Measurements from ENCODE around the gene TTC33. TPM values are rescaled to one million over a fixed set of nuclear protein-coding genes. Genes with fewer than 3 reads are reported as not detected.

TTC33 gene
- polyA plus RNA-seq, 1 of the 3 experiments (the other 2 are of a cell fraction) = 2.2 TPM

DNA sequence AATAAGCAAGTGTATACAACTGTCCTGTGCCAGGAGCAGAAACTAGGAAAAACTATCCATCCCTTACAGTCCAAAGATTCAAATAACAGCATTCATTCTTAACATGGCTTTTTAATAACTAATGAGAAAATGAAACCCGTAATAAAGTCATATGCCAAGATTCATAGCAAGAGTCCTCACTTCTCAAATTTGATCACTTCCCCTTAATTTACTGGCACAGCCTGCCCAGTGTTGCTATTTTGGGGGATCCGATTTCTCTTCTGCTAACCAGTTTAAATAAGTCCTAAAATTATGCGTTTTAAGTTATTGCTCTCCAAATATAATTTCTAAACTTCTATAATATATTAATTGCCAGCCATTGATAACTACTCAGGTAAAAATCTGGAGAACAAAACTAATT is 253.0 kb downstream of the TTC33 start:
- Histone ChIP-seq H4K20me1 (ENCODE audit: insufficient read depth) (no peaks in the 10 kb centered on the region), H3K9me3 (no peaks in the 10 kb centered on the region)
- POLR2A ChIA-PET = no interaction called here

DNA sequence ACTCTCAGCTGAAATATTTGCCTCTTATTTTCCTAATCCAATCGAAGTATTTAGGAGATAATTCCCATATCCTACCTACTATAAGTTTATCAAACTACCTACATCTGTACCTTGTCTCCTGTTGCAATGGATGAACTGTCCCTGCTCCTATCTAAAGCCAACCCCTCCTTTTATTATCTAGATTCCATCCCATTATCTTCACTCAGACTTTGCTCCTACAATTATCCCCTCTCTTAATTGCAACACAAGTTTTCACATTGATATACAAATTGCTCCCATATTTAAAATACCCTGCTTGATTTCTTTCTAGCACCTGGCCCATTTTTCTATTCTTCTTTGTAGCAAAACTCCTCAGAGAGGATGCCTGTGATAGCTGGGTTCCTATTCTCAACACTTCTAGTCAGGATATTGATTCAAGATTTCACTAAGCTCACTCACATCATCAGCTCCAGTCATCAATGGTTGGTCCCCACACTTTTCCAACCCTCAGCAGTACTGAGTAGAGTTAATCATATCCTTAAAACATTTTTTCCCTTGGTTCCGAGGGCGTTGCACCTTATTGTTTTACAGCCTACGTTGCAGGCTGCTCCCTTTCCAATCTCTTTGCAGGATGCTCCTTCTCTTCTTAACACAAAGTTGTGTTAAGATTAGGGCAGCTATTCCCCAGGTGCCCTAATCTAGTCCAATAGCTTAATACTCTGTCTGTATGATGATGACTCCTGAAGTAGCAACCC is 253.9 kb downstream of the TTC33 start:
- H2AFZ ChIP-seq (ENCODE audit: low read depth) = no peak overlapping the region
- CTCF ChIA-PET = no interaction called here

More for the DNA sequence above, 253.0 kb downstream of the TTC33 start:
- WGBS (ENCODE audit: low lambda C conversion rate) = 19% methylated on average over 3 of the region's 3 CpGs
- Histone ChIP-seq H3K36me3 (replicated peaks in 1 of 2; ENCODE audit: control insufficient read depth in 1 of 2, insufficient read depth in 2 of 2, low read length in 1 of 2) (no peaks in the 10 kb centered on the region), H3F3A (replicated peaks; ENCODE audit: insufficient read depth) (no peaks in the 10 kb centered on the region), H3K4me1 (ENCODE audit: control insufficient read depth in 1 of 2, insufficient read depth in 2 of 2, low read depth in 1 of 2, low read length in 1 of 2) (no peaks in the 10 kb centered on the region), H3K4me2 (no peak overlapping the region), H3K79me2 (ENCODE audit: insufficient read depth) (no peaks in the 10 kb centered on the region), H3K27me3 (ENCODE audit: insufficient read depth) (peaks cover under 1% of the 10 kb centered on the region; the same call in 1 of the 2 replicates), H2AFZ (ENCODE audit: low read depth) (no peak overlapping the region), H3K27ac (ENCODE audit: low read depth in 2 of 2, low read length in 1 of 2) (no peak overlapping the region), H3K4me3 (ENCODE audit: low read depth in 2 of 2, low read length in 1 of 2) (no peak overlapping the region), H3K9me2 (no peaks in the 10 kb centered on the region), H3K9ac (no peak overlapping the region)
- CTCF ChIA-PET = no interaction called here
- TF ChIP-seq ELF1 (IDR thresholded peaks at IDR 0.05) (no peak), GABPA (IDR thresholded peaks at IDR 0.05; ENCODE audit: low read depth) (no peak)
- TF ChIP-seq, protein P1, sequence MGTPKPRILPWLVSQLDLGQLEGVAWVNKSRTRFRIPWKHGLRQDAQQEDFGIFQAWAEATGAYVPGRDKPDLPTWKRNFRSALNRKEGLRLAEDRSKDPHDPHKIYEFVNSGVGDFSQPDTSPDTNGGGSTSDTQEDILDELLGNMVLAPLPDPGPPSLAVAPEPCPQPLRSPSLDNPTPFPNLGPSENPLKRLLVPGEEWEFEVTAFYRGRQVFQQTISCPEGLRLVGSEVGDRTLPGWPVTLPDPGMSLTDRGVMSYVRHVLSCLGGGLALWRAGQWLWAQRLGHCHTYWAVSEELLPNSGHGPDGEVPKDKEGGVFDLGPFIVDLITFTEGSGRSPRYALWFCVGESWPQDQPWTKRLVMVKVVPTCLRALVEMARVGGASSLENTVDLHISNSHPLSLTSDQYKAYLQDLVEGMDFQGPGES (IDR thresholded peaks at IDR 0.05; ENCODE audit: low read depth, low read length) = no peak
- TF ChIP-seq, protein P2, sequence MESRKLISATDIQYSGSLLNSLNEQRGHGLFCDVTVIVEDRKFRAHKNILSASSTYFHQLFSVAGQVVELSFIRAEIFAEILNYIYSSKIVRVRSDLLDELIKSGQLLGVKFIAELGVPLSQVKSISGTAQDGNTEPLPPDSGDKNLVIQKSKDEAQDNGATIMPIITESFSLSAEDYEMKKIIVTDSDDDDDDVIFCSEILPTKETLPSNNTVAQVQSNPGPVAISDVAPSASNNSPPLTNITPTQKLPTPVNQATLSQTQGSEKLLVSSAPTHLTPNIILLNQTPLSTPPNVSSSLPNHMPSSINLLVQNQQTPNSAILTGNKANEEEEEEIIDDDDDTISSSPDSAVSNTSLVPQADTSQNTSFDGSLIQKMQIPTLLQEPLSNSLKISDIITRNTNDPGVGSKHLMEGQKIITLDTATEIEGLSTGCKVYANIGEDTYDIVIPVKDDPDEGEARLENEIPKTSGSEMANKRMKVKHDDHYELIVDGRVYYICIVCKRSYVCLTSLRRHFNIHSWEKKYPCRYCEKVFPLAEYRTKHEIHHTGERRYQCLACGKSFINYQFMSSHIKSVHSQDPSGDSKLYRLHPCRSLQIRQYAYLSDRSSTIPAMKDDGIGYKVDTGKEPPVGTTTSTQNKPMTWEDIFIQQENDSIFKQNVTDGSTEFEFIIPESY (IDR thresholded peaks at IDR 0.05; ENCODE audit: borderline replicate concordance, low read depth) = no peak
- no peak for DNase-seq

More for the DNA sequence above, 253.9 kb downstream of the TTC33 start:
- H3K9me2 ChIP-seq = no peaks in the 10 kb centered on the region
- TF ChIP-seq CHD2 (IDR thresholded peaks at IDR 0.05; ENCODE audit: low read length, partially characterized antibody) = no peak
- TF ChIP-seq, protein P1 (IDR thresholded peaks at IDR 0.05; ENCODE audit: low read depth, low read length) = no peak
- H3K4me1 ChIP-seq (ENCODE audit: control insufficient read depth in 1 of 2, insufficient read depth in 2 of 2, low read depth in 1 of 2, low read length in 1 of 2) = no peaks in the 10 kb centered on the region
- H3K4me3 ChIP-seq (ENCODE audit: low read depth in 2 of 2, low read length in 1 of 2) = no peak overlapping the region
- 9% methylated on average over 4 of the region's 4 CpGs for WGBS (ENCODE audit: low lambda C conversion rate)
- no peak overlapping the region for H3K4me2 ChIP-seq
- POLR2A ChIA-PET = no interaction called here
- no peaks in the 10 kb centered on the region for H3K36me3 ChIP-seq (replicated peaks in 1 of 2; ENCODE audit: control insufficient read depth in 1 of 2, insufficient read depth in 2 of 2, low read length in 1 of 2)
- H3K9me3 ChIP-seq = no peaks in the 10 kb centered on the region
- no peaks in the 10 kb centered on the region for H4K20me1 ChIP-seq (ENCODE audit: insufficient read depth)
- H3K27me3 ChIP-seq (ENCODE audit: insufficient read depth) = no peaks in the 10 kb centered on the region
- no peaks in the 10 kb centered on the region for H3K79me2 ChIP-seq (ENCODE audit: insufficient read depth)
- H3K9ac ChIP-seq = no peak overlapping the region
- H3K27ac ChIP-seq (ENCODE audit: low read depth in 2 of 2, low read length in 1 of 2) = no peak overlapping the region
- DNase-seq = no peak
- H3F3A ChIP-seq (replicated peaks; ENCODE audit: insufficient read depth) = no peaks in the 10 kb centered on the region

Data from SK-N-SH (cell line).